Tibial artery (tissue), 4 donors: ENCODE results near the gene GNA12.

Experiments used
- DNase-seq, 2 donors: peaks; one replicate each; pipeline ENCODE4 v3.0.0-alpha.2; 2019
- H3K27ac ChIP-seq, 2 donors: fragments of 200-600 bp; sonication (generic) in 1 of 2; 1 replicate in 1 of 2; 2 replicates in 1 of 2; pipeline ENCODE4 v1.5.1; 2018 to 2019; ENCODE audit warnings: mild to moderate bottlenecking in 1 of 2
- H3K27me3 ChIP-seq, 2 donors: fragments of 200-600 bp; sonication (generic) in 1 of 2; one replicate each; pipeline versions ENCODE4 v1.5.1 to v1.6.0; 2016 to 2019
- H3K36me3 ChIP-seq, 3 donors: fragments of 200-600 bp; sonication (generic) in 2 of 3; one replicate each; pipeline ENCODE4 v1.5.1; 2016 to 2019; ENCODE audit warnings: mild to moderate bottlenecking in 2 of 3
- H3K4me1 ChIP-seq, 4 donors: fragments of 200-600 bp; sonication (generic) in 2 of 4; 1 replicate in 3 of 4; 2 replicates in 1 of 4; pipeline ENCODE4 v1.5.1; 2016 to 2019
- H3K4me3 ChIP-seq, 2 donors: fragments of 200-600 bp; sonication (generic) in 1 of 2; 1 replicate in 1 of 2; 2 replicates in 1 of 2; pipeline ENCODE4 v1.5.1; 2018 to 2019; ENCODE audit warnings: mild to moderate bottlenecking in 2 of 2
- H3K9me3 ChIP-seq, 3 donors: fragments of 200-600 bp; sonication (generic) in 1 of 3; one replicate each; pipeline ENCODE4 v1.5.1; 2016 to 2019
- CTCF ChIP-seq, 2 experiments: fragments of 200-600 bp in 1 of 2; fragments of 450-650 bp in 1 of 2; IDR thresholded peaks; one replicate each; pipeline ENCODE4 v1.5.1; 2017 to 2019; ENCODE audit warnings: antibody characterized with exemption in 2 of 2, mild to moderate bottlenecking in 1 of 2, moderate library complexity in 1 of 2
- intact Hi-C: fragments of 100-400 bp; cut with DNase I; formaldehyde crosslinking; loops from one replicate; pipeline ENCODE4 v1.15.0; 2023; ENCODE audit warnings: low total_unique reads

GNA12 gene

GRCh38 chr7:2853147-2853546, 9.0 kb upstream of the GNA12 start:
- H3K9me3 ChIP-seq = no peaks in the 10 kb centered on the region
- intact Hi-C loops = no loop called here
- H3K4me1 ChIP-seq = peaks cover 0 to 13% (median 4%) of the 10 kb centered on the region in 4 donors
- TF ChIP-seq CTCF (IDR thresholded peaks at IDR 0.05) = no peak
- H3K36me3 ChIP-seq = no peaks in the 10 kb centered on the region
- peak overlapping the region; percentile 60 to 62 for H3K27ac ChIP-seq
- H3K27me3 ChIP-seq = no peaks in the 10 kb centered on the region
- H3K4me3 ChIP-seq = no peak overlapping the region
- DNase-seq = peak in 1 of 2 donors; percentile 40

- H3K4me1 ChIP-seq = peaks cover 0 to 13% (median 4%) of the 10 kb centered on the region in 4 donors
- no peaks in the 10 kb centered on the region for H3K27me3 ChIP-seq
- TF ChIP-seq CTCF (IDR thresholded peaks at IDR 0.05) = no peak
- H3K4me3 ChIP-seq = no peak overlapping the region
- no peaks in the 10 kb centered on the region for H3K9me3 ChIP-seq
- intact Hi-C loops = no loop called here
- DNase-seq = no peak
- no peaks in the 10 kb centered on the region for H3K36me3 ChIP-seq
- H3K27ac ChIP-seq = no peak overlapping the region
Observed at GRCh38 chr7:2851497-2851896, 7.4 kb upstream of the GNA12 start.

- Histone ChIP-seq H3K4me3 (no peak overlapping the region), H3K27me3 (no peaks in the 10 kb centered on the region), H3K27ac (no peak overlapping the region), H3K9me3 (no peaks in the 10 kb centered on the region), H3K4me1 (peaks cover 0 to 13% (median 5%) of the 10 kb centered on the region in 4 donors), H3K36me3 (no peaks in the 10 kb centered on the region)
- no peak for DNase-seq
- intact Hi-C loops = no loop called here
- no peak for TF ChIP-seq CTCF (IDR thresholded peaks at IDR 0.05)
Observed at GRCh38 chr7:2849941-2850766, 6.0 kb upstream of the GNA12 start.

- DNase-seq = no peak
- no peaks in the 10 kb centered on the region for H3K9me3 ChIP-seq
- intact Hi-C loops = no loop called here
- H3K4me3 ChIP-seq = peak overlapping the region; percentile 43 to 69
- H3K27ac ChIP-seq = no peak overlapping the region
- H3K27me3 ChIP-seq = no peaks in the 10 kb centered on the region
- no peak for TF ChIP-seq CTCF (IDR thresholded peaks at IDR 0.05)
- H3K36me3 ChIP-seq = no peaks in the 10 kb centered on the region
- peaks cover 0 to 31% (median 18%) of the 10 kb centered on the region in 4 donors for H3K4me1 ChIP-seq
Observed at GRCh38 chr7:2845034-2845592, 1.0 kb upstream of the GNA12 start.

GRCh38 chr7:2843711-2844152, 376 bp downstream of the GNA12 start:
- TF ChIP-seq CTCF (IDR thresholded peaks at IDR 0.05) = no peak
- no peaks in the 10 kb centered on the region for H3K27me3 ChIP-seq
- DNase-seq = peak; percentile 44 to 74
- H3K4me3 ChIP-seq = peak overlapping the region; percentile 69 to 75
- peak overlapping the region; percentile 68 to 71 for H3K27ac ChIP-seq
- no peaks in the 10 kb centered on the region for H3K9me3 ChIP-seq
- H3K4me1 ChIP-seq = peaks cover 0 to 31% (median 18%) of the 10 kb centered on the region in 4 donors
- no peaks in the 10 kb centered on the region for H3K36me3 ChIP-seq
- intact Hi-C loops = loop anchor here (5.0 kb wide), 1 partner anchor 81 kb away; no protein-coding TSS in a partner anchor
